Esophagus muscularis mucosa (tissue), 3 donors: ENCODE measurements around the gene POTEF.
"Not testable (repeated sequence)": the region's sequence is repeated elsewhere in the genome, so short reads cannot be mapped to it uniquely, and the experiment has no call there.

Source experiments
- CTCF ChIP-seq, 3 experiments: fragments of 200-600 bp in 2 of 3; fragments of 450-650 bp in 1 of 3; sonication (generic) in 2 of 3; IDR thresholded peaks; one replicate each; pipeline ENCODE4 v1.5.1; 2017 to 2019; ENCODE audit warnings: antibody characterized with exemption in 3 of 3, mild to moderate bottlenecking in 2 of 3, moderate library complexity in 1 of 3
- POLR2A ChIP-seq: fragments of 450-650 bp; IDR thresholded peaks from one replicate; pipeline ENCODE4 v1.6.1; 2017; ENCODE audit warnings: antibody characterized with exemption, moderate library complexity, mild to moderate bottlenecking, low read depth

DNA sequence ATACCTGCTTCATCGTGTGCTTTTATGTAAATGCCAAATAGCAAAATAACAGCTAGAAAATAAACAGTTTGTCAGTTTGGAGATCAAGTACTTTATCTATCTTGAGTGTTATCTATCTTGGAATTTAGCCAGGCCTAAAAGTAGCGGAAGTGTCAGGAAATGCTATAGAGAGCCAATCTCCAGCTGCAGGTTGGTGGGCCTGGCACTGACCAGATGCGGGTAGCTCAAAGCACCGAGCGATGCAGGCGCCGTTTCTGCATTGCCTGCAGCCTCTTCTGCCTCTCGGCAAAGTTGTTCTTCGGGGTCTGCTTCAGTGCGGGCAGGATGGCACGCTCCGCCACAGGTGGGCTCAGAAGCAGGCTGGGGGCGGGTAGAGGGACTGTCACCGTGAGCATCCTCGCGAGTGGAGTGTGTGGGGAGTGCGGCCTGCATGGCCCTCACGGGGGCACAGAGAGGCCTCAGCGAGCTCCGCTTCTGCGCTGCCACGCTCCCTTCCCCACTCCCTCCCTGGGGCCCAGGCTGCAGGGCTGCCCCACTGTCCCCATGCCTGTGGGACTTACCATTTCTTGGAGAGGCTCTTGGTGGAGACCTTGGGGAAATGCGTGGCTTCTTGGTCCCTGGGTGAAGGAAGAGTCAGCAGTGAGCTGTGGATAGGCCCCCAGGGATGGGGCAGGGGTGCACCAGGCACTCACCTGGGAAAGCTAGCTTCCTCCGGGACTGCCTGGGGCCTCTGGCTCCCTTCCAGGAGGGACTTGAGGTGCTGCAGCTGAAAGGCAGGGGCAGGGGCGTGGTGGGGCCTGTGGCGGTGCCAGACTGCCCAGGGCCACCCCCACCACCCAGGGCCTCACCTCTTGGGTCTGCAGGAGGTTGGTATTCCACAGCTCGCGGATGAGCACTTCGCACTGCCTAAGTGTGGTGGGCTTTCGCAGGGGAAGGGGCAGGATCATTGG lies 10.6 kb upstream of the POTEF start:
- not testable (repeated sequence) for TF ChIP-seq CTCF (IDR thresholded peaks at IDR 0.05); POLR2A
